Endothelial cell of umbilical vein (primary cell): ENCODE data around the gene ETV6.

Source experiments
- CTCF ChIP-seq, 2 donors: IDR thresholded peaks; 1 replicate in 1 of 2; 2 replicates in 1 of 2; pipeline ENCODE4 v1.5.1; 2011; ENCODE audit warnings: low read length in 2 of 2, mild to moderate bottlenecking in 2 of 2, moderate library complexity in 2 of 2, control low read depth in 1 of 2, inconsistent platforms in 1 of 2, low read depth in 1 of 2; ENCODE audit not compliant: insufficient read depth in 1 of 2; ENCODE audit errors: extremely low read depth in 1 of 2
- EZH2 ChIP-seq: IDR thresholded peaks from 2 replicates; pipeline ENCODE4 v1.6.1; 2012; ENCODE audit warnings: borderline replicate concordance, low read depth, mild to moderate bottlenecking, moderate library complexity, low read length, inconsistent platforms; ENCODE audit not compliant: severe bottlenecking
- FOS ChIP-seq: IDR thresholded peaks from 2 replicates; pipeline ENCODE4 v1.6.1; 2011; ENCODE audit warnings: mild to moderate bottlenecking, low read length, moderate library complexity, borderline replicate concordance; ENCODE audit not compliant: insufficient read depth
- JUN ChIP-seq: IDR thresholded peaks from 2 replicates; pipeline ENCODE4 v1.6.1; 2011; ENCODE audit warnings: borderline replicate concordance, low read depth; ENCODE audit not compliant: insufficient read length, insufficient read depth
- MYC ChIP-seq: IDR thresholded peaks from one replicate; pipeline ENCODE4 v1.6.1; 2011; ENCODE audit warnings: mild to moderate bottlenecking, low read depth, low read length
- POLR2A ChIP-seq: IDR thresholded peaks from 2 replicates; pipeline ENCODE4 v1.6.1; 2012; ENCODE audit warnings: low read depth, mild to moderate bottlenecking, control low read depth, low read length
- POLR2AphosphoS5 ChIP-seq: IDR thresholded peaks from 2 replicates; pipeline ENCODE4 v1.6.1; 2012; ENCODE audit warnings: low read depth, mild to moderate bottlenecking, control low read depth, low read length, moderate library complexity; ENCODE audit not compliant: insufficient read depth

GRCh38 chr12:11777451-11777850, 128.0 kb downstream of the ETV6 start:
- TF ChIP-seq POLR2AphosphoS5 (no peak), CTCF (IDR thresholded peaks at IDR 0.05; ENCODE audit: extremely low read depth in 1 of 2, insufficient read depth in 1 of 2, low read depth in 1 of 2, low read length in 2 of 2) (no peak), POLR2A (no peak), FOS (no peak), EZH2 (no peak), MYC (no peak), JUN (no peak)
